ENCODE data around the gene KLC1.

Gene KLC1

GRCh38 chr14:103713304-103714062 is 84.5 kb downstream of the KLC1 start:
- TF ChIP-seq POLR2AphosphoS5 (IDR thresholded peaks at IDR 0.05; ENCODE audit: low read depth, low read length) (0 out of 2 replicates have a peak, but pooled peaks have one; percentile 16), TAF1 (IDR thresholded peaks at IDR 0.05; ENCODE audit: low read depth, low read length) (no peak), SPI1 (IDR thresholded peaks at IDR 0.05; ENCODE audit: low read depth, low read length) (no peak)
- DNase-seq (ENCODE audit: insufficient read length, low spot score) = no peak
- FAIRE-seq = peak; percentile 63

- DNase-seq (ENCODE audit: insufficient read length, low spot score) = no peak
- TF ChIP-seq POU2F2 (IDR thresholded peaks at IDR 0.05; ENCODE audit: low read depth, low read length) (no peak), POLR2A (IDR thresholded peaks at IDR 0.05; ENCODE audit: low read depth, low read length) (no peak; the same call in 1 of the 2 replicates), SPI1 (IDR thresholded peaks at IDR 0.05; ENCODE audit: low read depth, low read length) (no peak), TAF1 (IDR thresholded peaks at IDR 0.05; ENCODE audit: low read depth, low read length) (no peak), PAX5 (IDR thresholded peaks at IDR 0.05; ENCODE audit: insufficient read depth, low read length, severe bottlenecking) (no peak), POLR2AphosphoS5 (IDR thresholded peaks at IDR 0.05; ENCODE audit: low read depth, low read length) (no peak)
- FAIRE-seq = no peak
These were observed 85.2 kb downstream of the KLC1 start for GRCh38 chr14:103714063-103714724.

GRCh38 chr14:103715052-103716000 is 86.3 kb downstream of the KLC1 start, which contains the start of the genes XRCC3 and ZFYVE21:
Gene XRCC3, minus strand, starts transcription at chr14:103715451. Its CDS starts 4,364 bp downstream, at chr14:103711087.
Gene ZFYVE21, plus strand, starts transcription at chr14:103715810. Its CDS starts 32 bp downstream, at chr14:103715842.
- DNase-seq (ENCODE audit: insufficient read length, low spot score) = peak; percentile 100
- FAIRE-seq = peak; percentile 100
- no peak for TF ChIP-seq POU2F2 (IDR thresholded peaks at IDR 0.05; ENCODE audit: low read depth, low read length)
- no peak for TF ChIP-seq SPI1 (IDR thresholded peaks at IDR 0.05; ENCODE audit: low read depth, low read length)
- no peak for TF ChIP-seq POLR2AphosphoS5 (IDR thresholded peaks at IDR 0.05; ENCODE audit: low read depth, low read length)
- peak; percentile 37; the same call in 1 of the 2 replicates for TF ChIP-seq TAF1 (IDR thresholded peaks at IDR 0.05; ENCODE audit: low read depth, low read length)
- peak; percentile 81 for TF ChIP-seq POLR2A (IDR thresholded peaks at IDR 0.05; ENCODE audit: low read depth, low read length)
- no peak for TF ChIP-seq PAX5 (IDR thresholded peaks at IDR 0.05; ENCODE audit: insufficient read depth, low read length, severe bottlenecking)

- TF ChIP-seq SPI1 (IDR thresholded peaks at IDR 0.05; ENCODE audit: low read depth, low read length) (no peak), TAF1 (IDR thresholded peaks at IDR 0.05; ENCODE audit: low read depth, low read length) (no peak), POLR2A (IDR thresholded peaks at IDR 0.05; ENCODE audit: low read depth, low read length) (no peak), POU2F2 (IDR thresholded peaks at IDR 0.05; ENCODE audit: low read depth, low read length) (no peak), POLR2AphosphoS5 (IDR thresholded peaks at IDR 0.05; ENCODE audit: low read depth, low read length) (no peak), PAX5 (IDR thresholded peaks at IDR 0.05; ENCODE audit: insufficient read depth, low read length, severe bottlenecking) (no peak)
- peak; percentile 28 for FAIRE-seq
- DNase-seq (ENCODE audit: insufficient read length, low spot score) = peak; percentile 54
These were observed 87.2 kb downstream of the KLC1 start for GRCh38 chr14:103716091-103716801.

GRCh38 chr14:103716899-103717411 is 87.9 kb downstream of the KLC1 start:
- TF ChIP-seq TAF1 (IDR thresholded peaks at IDR 0.05; ENCODE audit: low read depth, low read length) (no peak), POU2F2 (IDR thresholded peaks at IDR 0.05; ENCODE audit: low read depth, low read length) (no peak), SPI1 (IDR thresholded peaks at IDR 0.05; ENCODE audit: low read depth, low read length) (no peak), POLR2A (IDR thresholded peaks at IDR 0.05; ENCODE audit: low read depth, low read length) (no peak), PAX5 (IDR thresholded peaks at IDR 0.05; ENCODE audit: insufficient read depth, low read length, severe bottlenecking) (no peak), POLR2AphosphoS5 (IDR thresholded peaks at IDR 0.05; ENCODE audit: low read depth, low read length) (no peak)
- FAIRE-seq (peak; percentile 43), DNase-seq (ENCODE audit: insufficient read length, low spot score) (no peak)

GRCh38 chr14:103718572-103718971 is 89.6 kb downstream of the KLC1 start:
- FAIRE-seq (no peak), DNase-seq (ENCODE audit: insufficient read length, low spot score) (no peak)
- TF ChIP-seq PAX5 (IDR thresholded peaks at IDR 0.05; ENCODE audit: insufficient read depth, low read length, severe bottlenecking) (no peak), POU2F2 (IDR thresholded peaks at IDR 0.05; ENCODE audit: low read depth, low read length) (no peak), TAF1 (IDR thresholded peaks at IDR 0.05; ENCODE audit: low read depth, low read length) (no peak), SPI1 (IDR thresholded peaks at IDR 0.05; ENCODE audit: low read depth, low read length) (no peak), POLR2AphosphoS5 (IDR thresholded peaks at IDR 0.05; ENCODE audit: low read depth, low read length) (no peak), POLR2A (IDR thresholded peaks at IDR 0.05; ENCODE audit: low read depth, low read length) (no peak)

- no peak for DNase-seq (ENCODE audit: insufficient read length, low spot score)
- FAIRE-seq = no peak
- TF ChIP-seq SPI1 (IDR thresholded peaks at IDR 0.05; ENCODE audit: low read depth, low read length) = no peak
- TF ChIP-seq POLR2AphosphoS5 (IDR thresholded peaks at IDR 0.05; ENCODE audit: low read depth, low read length) = no peak
- TF ChIP-seq POLR2A (IDR thresholded peaks at IDR 0.05; ENCODE audit: low read depth, low read length) = no peak
- TF ChIP-seq PAX5 (IDR thresholded peaks at IDR 0.05; ENCODE audit: insufficient read depth, low read length, severe bottlenecking) = no peak
- TF ChIP-seq TAF1 (IDR thresholded peaks at IDR 0.05; ENCODE audit: low read depth, low read length) = no peak
- no peak for TF ChIP-seq POU2F2 (IDR thresholded peaks at IDR 0.05; ENCODE audit: low read depth, low read length)
These were observed 90.7 kb downstream of the KLC1 start for GRCh38 chr14:103719751-103720150.

Measured in GM12891 (cell line).